ENCODE measurements around the gene PDLIM3.

GRCh38 chr4:185469580-185470154, 65.6 kb downstream of the PDLIM3 start:
- no peak for TF ChIP-seq CTCF (IDR thresholded peaks at IDR 0.05; ENCODE audit: low read length)
- TF ChIP-seq EZH2phosphoT487 (IDR thresholded peaks at IDR 0.05; ENCODE audit: low read length), result no peak

Measured in MM.1S (cell line).